SK-N-SH treated with all-trans-retinoic acid at 6 μM for 48 hours (cell line): ENCODE measurements around the gene FOXN3.

Source experiments
- ATAC-seq: fragments of 200-7000 bp; cut with Tn5 transposase; 3 replicates; pipeline ENCODE4 v1.9.1; 2020; ENCODE audit warnings: mild to moderate bottlenecking, moderate library complexity
- ARNTL ChIP-seq: fragments of 450-650 bp; formaldehyde crosslinking; IDR thresholded peaks from 2 replicates; pipeline ENCODE4 v1.5.0; 2020; ENCODE audit warnings: low read depth, mild to moderate bottlenecking, moderate library complexity, borderline replicate concordance
- BACH2 ChIP-seq: fragments of 250-450 bp; sonication (Bioruptor Pico); IDR thresholded peaks from 2 replicates; pipeline ENCODE4 v1.9.0; 2021; ENCODE audit warnings: mild to moderate bottlenecking, borderline replicate concordance
- ESRRG ChIP-seq: fragments of 250-450 bp; sonication (Bioruptor Pico); IDR thresholded peaks from 2 replicates; pipeline ENCODE4 v1.6.1; 2021; ENCODE audit warnings: mild to moderate bottlenecking
- GLIS3 ChIP-seq: fragments of 250-450 bp; sonication (Bioruptor Pico); IDR thresholded peaks from 2 replicates; pipeline ENCODE4 v1.5.0; 2020; ENCODE audit warnings: mild to moderate bottlenecking, moderate library complexity
- ISL1 ChIP-seq: fragments of 250-450 bp; sonication (Bioruptor Pico); IDR thresholded peaks from 2 replicates; pipeline ENCODE4 v2.1.2; 2022; ENCODE audit warnings: mild to moderate bottlenecking, moderate library complexity
- OSR1 ChIP-seq: fragments of 250-450 bp; sonication (Bioruptor Pico); IDR thresholded peaks from 2 replicates; pipeline ENCODE4 v1.8.0; 2022; ENCODE audit warnings: moderate library complexity, mild to moderate bottlenecking, inconsistent platforms
- PPARA ChIP-seq: fragments of 250-450 bp; sonication (Bioruptor Pico); IDR thresholded peaks from 2 replicates; pipeline ENCODE4 v1.5.0; 2020; ENCODE audit warnings: mild to moderate bottlenecking, borderline replicate concordance
- SNAI2 ChIP-seq: fragments of 250-450 bp; sonication (Bioruptor Pico); IDR thresholded peaks from 2 replicates; pipeline ENCODE4 v1.5.0; 2020; ENCODE audit warnings: mild to moderate bottlenecking, moderate library complexity
- TCF4 ChIP-seq: fragments of 250-450 bp; sonication (Bioruptor Pico); IDR thresholded peaks from 2 replicates; pipeline ENCODE4 v1.8.0; 2021; ENCODE audit warnings: mild to moderate bottlenecking, moderate library complexity, borderline replicate concordance
- TOX ChIP-seq: fragments of 250-450 bp; sonication (Bioruptor Pico); IDR thresholded peaks from 2 replicates; pipeline ENCODE4 v1.8.0; 2021; ENCODE audit warnings: mild to moderate bottlenecking, moderate library complexity, borderline replicate concordance
- ZC3H10 ChIP-seq: fragments of 250-450 bp; sonication (Bioruptor Pico); IDR thresholded peaks from 2 replicates; pipeline ENCODE4 v1.5.1; 2021; ENCODE audit warnings: mild to moderate bottlenecking, moderate library complexity
- ZFP3 ChIP-seq: fragments of 250-450 bp; sonication (Bioruptor Pico); IDR thresholded peaks from 2 replicates; pipeline ENCODE4 v1.5.0; 2020; ENCODE audit warnings: mild to moderate bottlenecking, moderate library complexity
- ZFP30 ChIP-seq: fragments of 450-650 bp; formaldehyde crosslinking; IDR thresholded peaks from 2 replicates; pipeline ENCODE4 v1.5.0; 2022; ENCODE audit warnings: mild to moderate bottlenecking, moderate library complexity
- ZNF70 ChIP-seq: fragments of 450-650 bp; formaldehyde crosslinking; IDR thresholded peaks from 2 replicates; pipeline ENCODE4 v1.5.0; 2020; ENCODE audit warnings: mild to moderate bottlenecking, moderate library complexity
- ZNF8 ChIP-seq: fragments of 450-650 bp; formaldehyde crosslinking; IDR thresholded peaks from 2 replicates; pipeline ENCODE4 v1.5.0; 2020; ENCODE audit warnings: mild to moderate bottlenecking, moderate library complexity
- TF ChIP-seq, protein P1 (sequence below): fragments of 250-450 bp; sonication (Bioruptor Pico); IDR thresholded peaks from 2 replicates; pipeline ENCODE4 v1.5.1; 2021; ENCODE audit warnings: mild to moderate bottlenecking, moderate library complexity
- TF ChIP-seq, protein P2 (sequence below): fragments of 250-450 bp; sonication (Bioruptor Pico); IDR thresholded peaks from 2 replicates; pipeline ENCODE4 v1.8.0; 2021; ENCODE audit warnings: low read depth, mild to moderate bottlenecking, moderate library complexity, borderline replicate concordance
- TF ChIP-seq, protein P3 (sequence below): fragments of 250-450 bp; sonication (Bioruptor Pico); IDR thresholded peaks from 2 replicates; pipeline ENCODE4 v1.5.0; 2020; ENCODE audit warnings: mild to moderate bottlenecking, moderate library complexity
- TF ChIP-seq, protein P4 (sequence below): fragments of 250-450 bp; sonication (Bioruptor Pico); IDR thresholded peaks from 2 replicates; pipeline ENCODE4 v1.8.0; 2020; ENCODE audit warnings: mild to moderate bottlenecking, moderate library complexity, borderline replicate concordance
- TF ChIP-seq, protein P5 (sequence below): fragments of 250-450 bp; sonication (Bioruptor Pico); IDR thresholded peaks from 2 replicates; pipeline ENCODE4 v1.5.1; 2020; ENCODE audit warnings: low read depth, mild to moderate bottlenecking, moderate library complexity

Gene FOXN3

DNA sequence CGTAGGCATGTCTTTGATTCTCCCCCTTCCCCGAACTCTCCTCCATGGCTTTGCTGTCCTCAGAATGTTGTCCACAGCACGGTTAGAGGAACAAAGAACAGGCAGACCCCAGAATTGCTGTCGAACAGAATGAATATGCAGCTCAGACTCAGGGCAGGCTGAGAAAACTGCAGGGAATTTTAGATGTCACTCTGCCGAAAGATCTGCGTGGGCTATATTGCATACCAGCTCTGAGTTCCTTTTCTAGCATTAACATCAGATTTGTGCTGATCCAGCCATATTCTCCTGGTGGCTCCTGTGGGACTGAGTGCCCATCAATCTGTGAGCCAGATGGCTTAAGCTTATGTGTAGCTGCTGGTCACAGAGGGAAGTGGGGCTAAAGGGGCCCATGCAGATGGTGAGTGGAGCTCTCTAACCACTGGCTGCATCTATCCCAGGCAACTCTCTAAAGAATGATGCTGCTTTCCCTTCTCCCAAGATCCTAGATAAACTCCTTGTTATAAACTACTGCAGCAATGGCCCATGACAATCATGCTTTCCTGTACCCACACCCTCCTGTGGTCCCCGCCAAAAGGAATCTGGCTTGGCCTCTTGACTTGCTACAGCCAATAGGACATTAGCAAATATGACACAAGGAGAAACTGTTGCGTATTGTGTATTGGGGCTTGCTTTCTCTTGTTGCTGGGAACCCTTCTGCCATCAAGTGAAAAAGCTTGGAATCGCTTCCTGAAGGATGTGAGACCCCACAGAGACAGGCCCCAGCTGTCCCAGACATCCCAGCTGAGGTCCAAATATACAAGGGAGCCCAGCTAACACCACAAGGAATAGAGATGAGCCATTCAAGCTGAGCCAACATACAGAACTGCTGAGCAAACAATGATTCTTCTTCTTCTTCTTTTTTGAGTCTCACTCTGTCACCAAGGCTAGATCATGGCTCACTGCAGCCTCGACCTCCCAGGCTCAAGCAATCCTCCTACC lies 101.3 kb downstream of the FOXN3 start (continued):
- TF ChIP-seq ZNF8 (CRISPR knock-in tag) (no peak), ZFP30 (CRISPR knock-in tag) (no peak), TOX (CRISPR knock-in tag) (no peak)
- TF ChIP-seq, protein P1, sequence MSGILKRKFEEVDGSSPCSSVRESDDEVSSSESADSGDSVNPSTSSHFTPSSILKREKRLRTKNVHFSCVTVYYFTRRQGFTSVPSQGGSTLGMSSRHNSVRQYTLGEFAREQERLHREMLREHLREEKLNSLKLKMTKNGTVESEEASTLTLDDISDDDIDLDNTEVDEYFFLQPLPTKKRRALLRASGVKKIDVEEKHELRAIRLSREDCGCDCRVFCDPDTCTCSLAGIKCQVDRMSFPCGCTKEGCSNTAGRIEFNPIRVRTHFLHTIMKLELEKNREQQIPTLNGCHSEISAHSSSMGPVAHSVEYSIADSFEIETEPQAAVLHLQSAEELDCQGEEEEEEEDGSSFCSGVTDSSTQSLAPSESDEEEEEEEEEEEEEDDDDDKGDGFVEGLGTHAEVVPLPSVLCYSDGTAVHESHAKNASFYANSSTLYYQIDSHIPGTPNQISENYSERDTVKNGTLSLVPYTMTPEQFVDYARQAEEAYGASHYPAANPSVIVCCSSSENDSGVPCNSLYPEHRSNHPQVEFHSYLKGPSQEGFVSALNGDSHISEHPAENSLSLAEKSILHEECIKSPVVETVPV (CRISPR knock-in tag), result no peak
- TF ChIP-seq, protein P2, sequence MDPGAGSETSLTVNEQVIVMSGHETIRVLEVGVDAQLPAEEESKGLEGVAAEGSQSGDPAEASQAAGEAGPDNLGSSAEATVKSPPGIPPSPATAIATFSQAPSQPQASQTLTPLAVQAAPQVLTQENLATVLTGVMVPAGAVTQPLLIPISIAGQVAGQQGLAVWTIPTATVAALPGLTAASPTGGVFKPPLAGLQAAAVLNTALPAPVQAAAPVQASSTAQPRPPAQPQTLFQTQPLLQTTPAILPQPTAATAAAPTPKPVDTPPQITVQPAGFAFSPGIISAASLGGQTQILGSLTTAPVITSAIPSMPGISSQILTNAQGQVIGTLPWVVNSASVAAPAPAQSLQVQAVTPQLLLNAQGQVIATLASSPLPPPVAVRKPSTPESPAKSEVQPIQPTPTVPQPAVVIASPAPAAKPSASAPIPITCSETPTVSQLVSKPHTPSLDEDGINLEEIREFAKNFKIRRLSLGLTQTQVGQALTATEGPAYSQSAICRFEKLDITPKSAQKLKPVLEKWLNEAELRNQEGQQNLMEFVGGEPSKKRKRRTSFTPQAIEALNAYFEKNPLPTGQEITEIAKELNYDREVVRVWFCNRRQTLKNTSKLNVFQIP (CRISPR knock-in tag), result no peak

DNA sequence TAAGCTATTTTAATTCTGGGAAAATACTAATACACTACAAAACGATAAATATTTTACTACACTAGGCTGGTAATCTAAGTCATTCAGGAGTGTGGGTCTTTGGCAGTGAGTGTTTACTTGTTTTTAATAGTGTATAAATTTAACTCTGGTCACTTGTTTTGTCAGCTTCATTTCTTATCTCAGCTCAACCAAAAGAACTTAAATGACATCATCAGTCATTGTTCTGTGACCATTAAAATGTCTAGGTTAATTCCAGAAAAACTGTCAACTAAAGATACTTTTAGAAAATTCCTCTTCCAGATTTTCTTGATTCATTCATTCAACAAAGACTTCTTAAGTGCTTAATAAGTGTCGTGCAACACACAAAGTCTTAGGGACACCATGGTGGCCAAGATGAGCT lies 102.8 kb downstream of the FOXN3 start:
- ATAC-seq, result no peak

DNA sequence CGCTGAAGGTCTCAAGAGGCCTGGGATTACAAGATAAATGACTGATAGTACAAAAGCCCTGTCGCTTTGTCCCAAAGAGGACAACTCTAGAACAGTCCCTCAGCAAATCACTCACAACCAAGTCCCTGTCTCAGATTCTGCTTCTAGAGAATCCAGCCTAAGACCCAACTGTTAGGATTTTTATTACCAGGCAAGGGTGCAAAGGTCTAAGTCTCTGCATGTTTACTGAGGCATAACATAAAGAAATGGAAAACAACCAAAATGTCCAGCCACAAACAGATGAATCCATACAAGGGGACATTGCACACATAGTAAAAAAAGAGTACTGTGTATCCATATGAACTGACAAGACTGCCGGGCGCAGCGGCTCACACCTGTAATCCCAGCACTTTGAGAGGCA lies 104.1 kb downstream of the FOXN3 start:
- no peak for ATAC-seq
- TF ChIP-seq ZFP3 (no peak), ARNTL (CRISPR knock-in tag) (no peak), ESRRG (CRISPR knock-in tag) (no peak), SNAI2 (CRISPR knock-in tag) (no peak), TOX (CRISPR knock-in tag) (no peak), ZNF70 (CRISPR knock-in tag) (no peak), GLIS3 (CRISPR knock-in tag) (no peak), ISL1 (CRISPR knock-in tag) (no peak), BACH2 (CRISPR knock-in tag) (no peak), ZC3H10 (CRISPR knock-in tag) (no peak)
- TF ChIP-seq, protein P3, sequence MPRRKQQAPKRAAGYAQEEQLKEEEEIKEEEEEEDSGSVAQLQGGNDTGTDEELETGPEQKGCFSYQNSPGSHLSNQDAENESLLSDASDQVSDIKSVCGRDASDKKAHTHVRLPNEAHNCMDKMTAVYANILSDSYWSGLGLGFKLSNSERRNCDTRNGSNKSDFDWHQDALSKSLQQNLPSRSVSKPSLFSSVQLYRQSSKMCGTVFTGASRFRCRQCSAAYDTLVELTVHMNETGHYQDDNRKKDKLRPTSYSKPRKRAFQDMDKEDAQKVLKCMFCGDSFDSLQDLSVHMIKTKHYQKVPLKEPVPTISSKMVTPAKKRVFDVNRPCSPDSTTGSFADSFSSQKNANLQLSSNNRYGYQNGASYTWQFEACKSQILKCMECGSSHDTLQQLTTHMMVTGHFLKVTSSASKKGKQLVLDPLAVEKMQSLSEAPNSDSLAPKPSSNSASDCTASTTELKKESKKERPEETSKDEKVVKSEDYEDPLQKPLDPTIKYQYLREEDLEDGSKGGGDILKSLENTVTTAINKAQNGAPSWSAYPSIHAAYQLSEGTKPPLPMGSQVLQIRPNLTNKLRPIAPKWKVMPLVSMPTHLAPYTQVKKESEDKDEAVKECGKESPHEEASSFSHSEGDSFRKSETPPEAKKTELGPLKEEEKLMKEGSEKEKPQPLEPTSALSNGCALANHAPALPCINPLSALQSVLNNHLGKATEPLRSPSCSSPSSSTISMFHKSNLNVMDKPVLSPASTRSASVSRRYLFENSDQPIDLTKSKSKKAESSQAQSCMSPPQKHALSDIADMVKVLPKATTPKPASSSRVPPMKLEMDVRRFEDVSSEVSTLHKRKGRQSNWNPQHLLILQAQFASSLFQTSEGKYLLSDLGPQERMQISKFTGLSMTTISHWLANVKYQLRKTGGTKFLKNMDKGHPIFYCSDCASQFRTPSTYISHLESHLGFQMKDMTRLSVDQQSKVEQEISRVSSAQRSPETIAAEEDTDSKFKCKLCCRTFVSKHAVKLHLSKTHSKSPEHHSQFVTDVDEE, result no peak
- TF ChIP-seq, protein P4, sequence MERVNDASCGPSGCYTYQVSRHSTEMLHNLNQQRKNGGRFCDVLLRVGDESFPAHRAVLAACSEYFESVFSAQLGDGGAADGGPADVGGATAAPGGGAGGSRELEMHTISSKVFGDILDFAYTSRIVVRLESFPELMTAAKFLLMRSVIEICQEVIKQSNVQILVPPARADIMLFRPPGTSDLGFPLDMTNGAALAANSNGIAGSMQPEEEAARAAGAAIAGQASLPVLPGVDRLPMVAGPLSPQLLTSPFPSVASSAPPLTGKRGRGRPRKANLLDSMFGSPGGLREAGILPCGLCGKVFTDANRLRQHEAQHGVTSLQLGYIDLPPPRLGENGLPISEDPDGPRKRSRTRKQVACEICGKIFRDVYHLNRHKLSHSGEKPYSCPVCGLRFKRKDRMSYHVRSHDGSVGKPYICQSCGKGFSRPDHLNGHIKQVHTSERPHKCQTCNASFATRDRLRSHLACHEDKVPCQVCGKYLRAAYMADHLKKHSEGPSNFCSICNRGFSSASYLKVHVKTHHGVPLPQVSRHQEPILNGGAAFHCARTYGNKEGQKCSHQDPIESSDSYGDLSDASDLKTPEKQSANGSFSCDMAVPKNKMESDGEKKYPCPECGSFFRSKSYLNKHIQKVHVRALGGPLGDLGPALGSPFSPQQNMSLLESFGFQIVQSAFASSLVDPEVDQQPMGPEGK (CRISPR knock-in tag), result no peak

More for the DNA sequence above, 102.8 kb downstream of the FOXN3 start:
- no peak for TF ChIP-seq PPARA (CRISPR knock-in tag)
- TF ChIP-seq SNAI2 (CRISPR knock-in tag), result no peak
- no peak for TF ChIP-seq OSR1 (CRISPR knock-in tag)
- no peak for TF ChIP-seq ARNTL (CRISPR knock-in tag)
- TF ChIP-seq, protein P4 (CRISPR knock-in tag), result no peak
- TF ChIP-seq TCF4 (CRISPR knock-in tag), result no peak
- TF ChIP-seq, protein P5, sequence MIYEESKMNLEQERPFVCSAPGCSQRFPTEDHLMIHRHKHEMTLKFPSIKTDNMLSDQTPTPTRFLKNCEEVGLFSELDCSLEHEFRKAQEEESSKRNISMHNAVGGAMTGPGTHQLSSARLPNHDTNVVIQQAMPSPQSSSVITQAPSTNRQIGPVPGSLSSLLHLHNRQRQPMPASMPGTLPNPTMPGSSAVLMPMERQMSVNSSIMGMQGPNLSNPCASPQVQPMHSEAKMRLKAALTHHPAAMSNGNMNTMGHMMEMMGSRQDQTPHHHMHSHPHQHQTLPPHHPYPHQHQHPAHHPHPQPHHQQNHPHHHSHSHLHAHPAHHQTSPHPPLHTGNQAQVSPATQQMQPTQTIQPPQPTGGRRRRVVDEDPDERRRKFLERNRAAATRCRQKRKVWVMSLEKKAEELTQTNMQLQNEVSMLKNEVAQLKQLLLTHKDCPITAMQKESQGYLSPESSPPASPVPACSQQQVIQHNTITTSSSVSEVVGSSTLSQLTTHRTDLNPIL (CRISPR knock-in tag), result no peak
- TF ChIP-seq TOX (CRISPR knock-in tag), result no peak
- TF ChIP-seq, protein P3, result no peak
